ENCODE data around the gene CIZ1. TPM values are rescaled to one million over a fixed set of nuclear protein-coding genes. Genes with fewer than 3 reads are reported as not detected.
A peak's percentile ranks its signal among the peaks of the same experiment; 100 is the strongest.

Gene CIZ1
- total RNA-seq, 1 experiment from 2014 or later, result 104 TPM

- Histone ChIP-seq H4K5ac (ENCODE audit: insufficient read length, low read depth, low read length) (no peak overlapping the region), H3K79me1 (ENCODE audit: insufficient read depth, low read depth, low read length, poor library complexity, severe bottlenecking) (no peaks in the 10 kb centered on the region), H3T11ph (ENCODE audit: low read length) (no peak overlapping the region), H2BK20ac (ENCODE audit: low read depth, low read length, poor library complexity, severe bottlenecking) (no peak overlapping the region), H3K4me2 (ENCODE audit: insufficient read depth, insufficient read length, low read length) (peak overlapping the region; percentile 36), H3K23ac (ENCODE audit: insufficient read length, low read depth, low read length) (no peak overlapping the region), H3K27me3 (ENCODE audit: insufficient read depth, low read length) (no peaks in the 10 kb centered on the region), H2BK120ac (ENCODE audit: low read depth, low read length, poor library complexity, severe bottlenecking) (no peak overlapping the region), H3K18ac (ENCODE audit: insufficient read length, low read depth, low read length) (no peak overlapping the region), H2BK15ac (ENCODE audit: low read depth, low read length) (no peak overlapping the region), H2BK5ac (ENCODE audit: insufficient read length, low read length) (no peak overlapping the region), H3K56ac (ENCODE audit: insufficient read length, low read depth, low read length) (no peak overlapping the region), H3K9me3 (ENCODE audit: control insufficient read depth, low read depth, low read length) (no peaks in the 10 kb centered on the region), H3K27ac (ENCODE audit: insufficient read length, low read depth, low read length) (no peak overlapping the region), H4K20me1 (ENCODE audit: control insufficient read depth, insufficient read depth, insufficient read length) (peaks cover 4% of the 10 kb centered on the region), H3K14ac (ENCODE audit: insufficient read depth, low read length) (no peak overlapping the region), H2AK5ac (ENCODE audit: insufficient read length, low read length) (no peak overlapping the region), H3K4me1 (ENCODE audit: insufficient read depth, low read length) (no peaks in the 10 kb centered on the region), H2AFZ (ENCODE audit: low read length) (no peak overlapping the region), H3K9ac (ENCODE audit: extremely low read depth, insufficient read length, low read length) (no peak overlapping the region), H3K79me2 (ENCODE audit: insufficient read depth, low read length) (no peaks in the 10 kb centered on the region), H4K91ac (ENCODE audit: insufficient read length, low read depth, low read length) (no peak overlapping the region), H3K4ac (ENCODE audit: low read depth, low read length) (no peak overlapping the region), H3K23me2 (ENCODE audit: insufficient read length, low read depth, low read length, poor library complexity, severe bottlenecking) (peaks cover 3% of the 10 kb centered on the region), H4K8ac (replicated peaks; ENCODE audit: insufficient read length, low read depth, low read length) (no peak overlapping the region), H2BK12ac (ENCODE audit: insufficient read length, low read depth, low read length) (no peak overlapping the region)
- peaks cover 12 to 14% of the 10 kb centered on the region in 2 experiments for H3K4me1 Mint-ChIP-seq
- no peak; the same call in 2 of the 3 replicates for TF ChIP-seq CTCF (conservative IDR thresholded peaks at IDR 0.05)
- peaks cover 11 to 41% (median 31%) of the 10 kb centered on the region in 3 experiments for H3K36me3 Mint-ChIP-seq (ENCODE audit: insufficient read depth in 1 of 3, low read depth in 3 of 3)
- no peaks in the 10 kb centered on the region; the same call in 1 of the 2 replicates for H3K27me3 Mint-ChIP-seq (ENCODE audit: low read depth)
- H3K4me3 Mint-ChIP-seq, result peak overlapping the region; percentile 63 to 66
- DNase-seq, result peak; percentile 100
- no CpG with 5 or more reads among the region's 47 CpGs for WGBS (ENCODE audit: extremely low coverage, insufficient read length, low lambda C conversion rate)
- no peaks in the 10 kb centered on the region for H3K9me3 Mint-ChIP-seq
- H3K27ac Mint-ChIP-seq, result peak overlapping the region; percentile 7 to 87 (median 59); a peak in 5 of 7 replicates
Observed at GRCh38 chr9:128218518-128219389, 27.4 kb upstream of the CIZ1 start.

All from H9 (cell line).